GM18909 (cell line): ENCODE data around the gene NUP205.
"Not testable (repeated sequence)": the region's sequence is repeated elsewhere in the genome, so short reads cannot be mapped to it uniquely, and the experiment has no call there.

Experiments used
- ATAC-seq: cut with Tn5 transposase; IDR thresholded peaks from one replicate; pipeline ENCODE4 v1.9.1; 2021; ENCODE audit warnings: mild to moderate bottlenecking; ENCODE audit not compliant: unreplicated experiment, poor library complexity

NUP205 gene

GRCh38 chr7:135662373-135663114 is 104.8 kb downstream of the NUP205 start, which contains the start of gene STMP1:
STMP1 (plus strand) TSS chr7:135662514.
- peak; percentile 97 for ATAC-seq

DNA sequence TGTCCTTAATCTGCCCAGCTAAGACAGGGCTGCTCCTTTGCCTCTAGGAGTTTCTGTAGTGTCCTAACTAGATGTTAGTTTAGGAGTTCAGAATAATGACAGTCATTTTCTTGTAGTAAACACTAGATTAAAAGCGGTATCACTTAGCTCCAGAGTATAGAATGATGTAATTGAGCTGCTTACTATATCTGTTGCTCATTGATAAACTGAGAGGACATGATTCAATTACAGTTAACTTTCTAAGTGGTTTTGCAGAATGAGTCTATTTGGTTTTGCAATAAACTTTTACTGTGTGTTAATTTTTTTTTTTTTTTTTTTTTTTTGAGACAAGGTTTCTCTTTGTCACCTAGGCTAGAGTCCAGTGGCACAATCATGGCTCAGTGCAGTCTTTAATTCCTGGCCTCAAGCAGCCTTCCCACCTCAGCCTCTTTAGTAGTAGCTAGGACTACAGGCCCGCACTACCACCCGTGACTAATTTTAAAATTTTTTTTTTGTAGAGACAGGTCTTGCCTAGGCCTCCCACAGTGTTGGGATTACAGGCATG is 106.4 kb downstream of the NUP205 start:
- no peak for ATAC-seq

GRCh38 chr7:135665042-135665441 is 107.3 kb downstream of the NUP205 start:
- ATAC-seq = no peak

GRCh38 chr7:135666156-135666555 is 108.4 kb downstream of the NUP205 start:
- ATAC-seq = no peak

- ATAC-seq = no peak
These were observed 109.1 kb downstream of the NUP205 start for GRCh38 chr7:135666846-135667245.

DNA sequence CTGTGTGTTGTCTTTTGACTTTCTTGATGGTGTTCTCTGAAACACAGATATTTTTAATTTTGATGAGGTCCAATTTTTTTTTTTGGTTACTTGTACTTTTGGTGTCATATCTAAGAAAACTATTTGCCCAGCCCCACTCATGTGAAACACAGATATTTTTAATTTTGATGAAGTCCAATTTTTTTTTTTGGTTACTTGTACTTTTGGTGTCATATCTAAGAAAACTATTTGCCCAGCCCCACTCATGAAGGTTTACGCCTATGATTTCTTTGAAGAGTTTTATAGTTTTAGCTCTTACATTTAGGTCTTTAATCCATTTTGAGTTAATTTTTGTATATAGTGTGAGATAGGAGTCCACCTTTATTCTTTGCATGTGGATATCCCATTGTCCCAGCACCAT is 109.9 kb downstream of the NUP205 start:
- ATAC-seq = not testable (repeated sequence)

DNA sequence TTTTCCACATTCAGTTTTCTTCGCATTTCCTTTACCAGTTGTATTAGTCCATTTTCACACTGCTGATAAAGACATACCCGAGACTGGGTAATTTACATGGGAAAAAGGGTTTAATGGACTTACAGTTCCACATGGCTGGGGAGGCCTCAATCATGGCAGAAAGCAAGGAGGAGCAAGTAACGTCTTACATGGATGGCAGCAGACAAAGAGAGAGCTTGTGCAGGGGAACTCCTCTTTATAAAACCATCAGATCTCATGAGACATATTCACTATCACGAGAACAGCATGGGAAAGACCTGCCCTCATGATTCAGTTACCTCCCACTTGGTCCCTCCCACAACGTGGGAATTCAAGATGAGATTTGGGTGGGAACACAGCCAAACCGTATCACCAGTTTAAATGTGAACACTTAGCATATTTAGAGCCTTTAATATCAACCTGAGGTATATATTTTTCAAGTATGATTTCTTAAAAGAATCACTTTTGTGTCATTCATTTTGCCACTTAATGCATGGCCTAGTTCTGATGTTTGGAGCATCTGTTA is 111.2 kb downstream of the NUP205 start:
- ATAC-seq = not testable (repeated sequence)

DNA sequence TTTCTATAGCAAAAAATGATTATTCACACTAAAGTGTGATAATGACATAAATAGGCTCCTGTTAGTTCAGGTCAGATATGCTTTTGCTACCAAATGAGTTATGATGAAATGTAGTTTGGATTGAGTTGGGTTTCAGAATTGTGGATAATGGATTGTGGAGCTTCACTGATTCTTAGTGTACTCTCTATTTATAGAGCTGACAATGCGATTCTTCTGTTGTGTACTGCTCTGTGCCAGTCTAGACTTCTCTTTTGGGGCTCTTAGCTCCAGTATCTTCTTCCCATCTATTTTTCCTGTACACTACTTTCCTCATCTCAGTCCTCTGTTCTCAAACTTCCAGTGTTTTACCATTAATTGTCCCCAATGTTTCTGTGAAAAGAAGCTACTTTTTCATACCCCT is 112.1 kb downstream of the NUP205 start:
- no peak for ATAC-seq

DNA sequence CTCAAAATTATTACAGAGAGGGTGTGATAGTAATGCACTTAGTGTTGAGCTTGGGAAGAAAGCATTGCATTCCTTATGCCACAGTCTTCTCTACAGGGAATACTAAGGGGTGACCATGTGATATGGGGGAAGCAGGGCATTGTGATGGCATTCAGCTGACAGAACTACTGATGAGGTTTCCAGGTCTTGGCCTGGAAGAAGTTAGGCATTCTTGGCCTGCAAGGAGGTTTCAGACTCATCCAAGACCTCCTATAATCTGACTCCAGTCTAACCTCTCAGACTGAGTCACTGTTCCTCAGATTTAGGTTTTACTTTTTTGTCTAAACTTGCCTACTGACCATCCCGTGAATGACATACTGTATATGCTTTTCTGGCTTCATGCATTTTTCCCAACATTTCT is 112.5 kb downstream of the NUP205 start:
- ATAC-seq = no peak

DNA sequence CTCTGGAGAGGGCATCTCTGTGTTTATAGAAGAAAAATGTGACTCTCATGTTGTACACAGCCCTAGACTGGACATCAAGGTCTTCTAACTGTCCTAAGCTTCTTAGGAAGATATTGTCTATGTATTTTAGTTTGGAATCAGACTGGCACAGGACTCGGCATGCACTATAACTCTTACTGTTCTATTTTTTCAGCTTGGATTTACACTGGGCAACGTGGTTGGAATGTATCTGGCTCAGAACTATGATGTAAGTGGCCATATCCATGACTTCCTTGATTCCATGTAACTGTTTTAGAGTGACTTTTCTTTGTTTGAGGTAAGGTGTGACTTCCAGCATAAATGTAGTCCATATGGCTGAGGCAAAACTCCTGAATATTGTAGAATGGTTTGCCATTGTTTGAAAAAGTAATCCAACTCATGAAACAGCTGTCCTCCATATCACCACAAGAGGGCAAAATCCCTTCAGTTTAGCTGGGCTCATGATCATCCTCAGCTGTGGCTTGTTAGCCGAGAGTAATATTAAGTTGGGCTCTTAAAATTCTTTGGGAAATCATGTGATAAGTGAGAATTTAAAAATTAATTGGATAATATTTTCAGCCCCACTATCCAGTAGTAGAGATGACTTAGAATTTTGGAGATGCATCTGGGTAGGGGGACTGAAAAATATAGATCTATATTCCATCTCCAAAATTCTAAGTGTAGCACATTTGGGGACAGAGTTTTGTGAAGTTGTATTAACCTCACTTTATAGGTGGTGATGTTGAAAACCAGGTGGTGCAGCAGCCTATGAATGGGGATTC is 115.0 kb downstream of the NUP205 start:
- peak; percentile 91 for ATAC-seq

DNA sequence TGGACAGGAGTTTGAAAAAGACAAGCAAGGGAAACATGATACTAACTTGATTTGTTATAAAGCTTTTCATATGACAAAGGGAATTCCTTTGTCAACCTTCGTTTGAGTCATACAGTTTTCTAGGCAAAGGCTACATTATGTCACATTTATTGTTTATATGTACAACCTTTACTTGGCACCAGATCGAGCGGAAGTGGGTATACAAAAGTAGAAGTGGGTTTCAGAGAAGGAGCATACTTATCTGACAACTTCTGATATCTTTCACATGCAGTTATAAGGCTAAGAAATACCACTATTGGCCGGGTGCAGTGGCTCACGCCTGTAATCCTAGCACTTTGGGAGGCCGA is 115.6 kb downstream of the NUP205 start:
- no peak for ATAC-seq

- ATAC-seq = no peak
These were observed 121.2 kb downstream of the NUP205 start for GRCh38 chr7:135678612-135679575.

GRCh38 chr7:135681762-135682161 is 124.0 kb downstream of the NUP205 start:
- no peak for ATAC-seq

- ATAC-seq = no peak
These were observed 124.5 kb downstream of the NUP205 start for GRCh38 chr7:135682191-135682590.

GRCh38 chr7:135683609-135684008 is 125.9 kb downstream of the NUP205 start:
- ATAC-seq = no peak

DNA sequence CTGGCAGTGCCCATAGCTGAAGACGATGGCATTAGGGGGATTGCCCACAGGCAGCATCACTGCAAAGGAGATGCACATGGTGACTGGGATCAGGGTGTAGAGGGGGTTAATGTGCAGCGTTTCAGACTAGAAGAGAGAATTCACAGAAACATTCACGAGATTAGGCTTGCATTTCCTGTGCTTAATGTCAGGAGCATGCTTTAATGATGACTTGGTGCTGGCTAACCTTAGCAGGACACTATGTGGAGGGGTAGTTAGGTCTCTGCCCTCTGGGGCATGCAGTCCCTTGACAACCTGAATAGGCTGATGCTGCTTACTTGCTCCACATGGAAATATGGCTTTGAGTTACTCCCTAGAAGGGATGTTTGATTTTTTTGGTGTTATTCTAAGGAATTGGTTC is 126.4 kb downstream of the NUP205 start:
- no peak for ATAC-seq

DNA sequence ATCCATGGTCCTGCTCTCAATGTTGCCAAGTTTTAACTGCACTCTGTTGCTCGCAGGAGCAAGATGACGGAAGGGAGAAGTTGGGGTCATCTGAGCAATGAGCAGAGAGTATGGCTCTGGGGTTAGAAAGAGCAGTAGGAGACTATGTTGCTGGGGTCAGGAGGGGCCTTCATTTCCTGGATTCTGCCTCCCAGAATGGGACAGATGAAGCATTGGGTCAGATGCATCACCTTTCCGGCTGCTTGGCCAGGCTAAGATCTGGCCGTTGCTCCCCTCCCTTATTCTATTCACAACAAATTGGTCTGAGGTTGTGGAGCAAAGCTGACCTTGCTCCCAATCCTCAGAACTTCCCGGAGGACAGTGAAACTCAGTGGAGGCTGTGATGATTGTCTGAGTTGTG is 127.0 kb downstream of the NUP205 start:
- ATAC-seq = no peak

DNA sequence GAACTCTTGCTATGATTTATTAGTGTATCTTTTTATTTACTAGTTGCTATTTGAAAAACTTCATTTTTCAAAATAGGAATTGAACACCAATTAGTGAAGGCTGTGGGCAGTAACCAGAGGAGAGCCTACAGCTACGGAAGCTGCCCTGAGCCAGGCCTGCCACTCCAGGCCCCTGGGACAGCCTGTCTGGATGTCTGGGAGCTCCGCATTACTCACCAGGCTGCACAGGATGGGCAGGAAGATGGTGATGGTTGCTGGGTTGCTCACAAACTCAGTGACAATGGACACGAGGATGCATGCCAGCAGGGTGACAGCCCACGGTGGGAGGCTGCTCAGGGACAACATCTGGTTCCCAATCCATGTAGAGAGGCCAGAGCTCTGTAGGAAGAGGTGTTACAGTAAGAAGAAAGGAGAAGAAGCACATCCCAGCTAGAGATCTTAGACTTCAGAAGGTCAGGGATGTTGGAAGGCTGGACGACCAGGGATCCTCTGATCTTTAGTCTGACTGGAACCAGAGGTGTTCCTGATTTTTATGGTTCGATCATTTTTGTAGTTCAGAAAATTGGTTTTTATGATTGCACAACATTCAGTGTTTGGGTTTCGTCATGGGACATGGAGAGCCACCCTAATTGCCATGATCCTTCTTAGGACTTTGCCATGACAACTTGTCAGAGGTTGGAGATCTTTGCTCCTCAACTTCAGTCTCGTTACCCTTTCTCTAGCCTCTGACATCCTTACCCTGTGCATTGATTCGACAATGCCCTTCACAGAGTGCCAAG is 127.8 kb downstream of the NUP205 start:
- ATAC-seq = no peak

DNA sequence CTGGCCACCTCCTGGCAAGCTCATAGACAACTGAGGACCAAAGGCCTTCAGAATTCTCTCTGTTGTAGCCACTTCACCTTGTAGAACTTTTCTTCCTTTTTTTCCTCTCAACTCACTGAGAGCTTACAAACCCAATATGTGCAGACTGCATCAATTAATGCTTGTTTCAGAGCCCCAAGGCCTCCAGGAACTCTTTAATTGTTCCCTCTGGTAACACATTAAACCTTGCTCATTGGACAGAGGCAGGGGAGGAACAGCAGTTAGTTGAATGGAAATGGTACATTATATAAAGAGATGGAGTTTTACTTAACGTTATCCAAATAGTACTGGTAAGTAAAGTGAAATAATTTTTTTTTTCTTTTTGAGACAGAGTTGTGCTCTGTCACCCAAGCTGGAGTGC is 129.7 kb downstream of the NUP205 start:
- ATAC-seq = no peak
